Loucy (cell line): ENCODE measurements around the gene RAD51B.
"Not testable (repeated sequence)": the region's sequence is repeated elsewhere in the genome, so short reads cannot be mapped to it uniquely, and the experiment has no call there.

ENCODE experiments used
- H2AFZ ChIP-seq: fragments of 200-600 bp; sonication (generic); 2 replicates; pipeline ENCODE4 v1.6.0; 2016; ENCODE audit warnings: antibody characterized with exemption, mild to moderate bottlenecking, low read length, moderate library complexity
- H3F3A ChIP-seq: fragments of 200-600 bp; 2 replicates; pipeline ENCODE4 v1.6.0; 2016; ENCODE audit warnings: antibody characterized with exemption, low read depth, mild to moderate bottlenecking
- H3K27me3 ChIP-seq: fragments of 200-600 bp; sonication (generic); 2 replicates; pipeline ENCODE4 v1.6.1; 2014; ENCODE audit warnings: low read length, mild to moderate bottlenecking; ENCODE audit not compliant: insufficient read depth, poor library complexity, severe bottlenecking
- H3K36me3 ChIP-seq: fragments of 200-600 bp; sonication (generic); 2 replicates; pipeline ENCODE4 v1.6.1; 2016; ENCODE audit warnings: low read length; ENCODE audit not compliant: insufficient read depth
- H3K4me1 ChIP-seq: fragments of 200-600 bp; sonication (generic); 2 replicates; pipeline ENCODE4 v1.5.1; 2014; ENCODE audit warnings: low read length, mild to moderate bottlenecking; ENCODE audit not compliant: insufficient read depth, poor library complexity, severe bottlenecking
- H3K4me2 ChIP-seq: fragments of 200-600 bp; sonication (generic); 2 replicates; pipeline ENCODE4 v1.6.0; 2014; ENCODE audit warnings: antibody characterized with exemption, low read length, low read depth, mild to moderate bottlenecking; ENCODE audit not compliant: poor library complexity, severe bottlenecking
- H3K4me3 ChIP-seq: fragments of 200-600 bp; sonication (generic); 2 replicates; pipeline ENCODE4 v1.5.1; 2014; ENCODE audit warnings: low read length, mild to moderate bottlenecking, mixed read lengths; ENCODE audit not compliant: poor library complexity, severe bottlenecking
- H3K79me2 ChIP-seq: fragments of 200-600 bp; sonication (generic); 2 replicates; pipeline ENCODE4 v1.6.1; 2014; ENCODE audit warnings: low read length; ENCODE audit not compliant: insufficient read depth
- H3K9ac ChIP-seq: fragments of 200-600 bp; sonication (generic); 2 replicates; pipeline ENCODE4 v1.6.0; 2014; ENCODE audit warnings: mild to moderate bottlenecking, low read depth, low read length, moderate library complexity; ENCODE audit not compliant: poor library complexity, severe bottlenecking
- H3K9me2 ChIP-seq: fragments of 200-600 bp; sonication (generic); replicated peaks from 2 replicates; pipeline ENCODE4 v1.6.1; 2016; ENCODE audit warnings: low read depth, low read length, mixed read lengths
- H3K9me3 ChIP-seq: fragments of 200-600 bp; sonication (generic); 2 replicates; pipeline ENCODE4 v1.6.1; 2014; ENCODE audit warnings: mild to moderate bottlenecking, antibody characterized with exemption, low read length, low read depth; ENCODE audit not compliant: insufficient read depth
- H4K20me1 ChIP-seq: fragments of 200-600 bp; sonication (generic); 2 replicates; pipeline ENCODE4 v1.6.0; 2014; ENCODE audit warnings: antibody characterized with exemption, low read length, mild to moderate bottlenecking; ENCODE audit not compliant: insufficient read depth, poor library complexity, severe bottlenecking
- CTCF ChIP-seq: fragments of 200-600 bp; sonication (generic); conservative IDR thresholded peaks from 2 replicates; pipeline ENCODE4 v1.5.1; 2014; ENCODE audit warnings: mild to moderate bottlenecking, antibody characterized with exemption, low read length
- EZH2phosphoT487 ChIP-seq: fragments of 200-600 bp; IDR thresholded peaks from 2 replicates; pipeline ENCODE4 v1.6.1; 2018; ENCODE audit warnings: antibody characterized with exemption, mild to moderate bottlenecking, moderate library complexity, borderline replicate concordance

RAD51B gene

GRCh38 chr14:68762953-68763764 is 943.6 kb downstream of the RAD51B start:
- H3F3A ChIP-seq = no peaks in the 10 kb centered on the region
- no peak overlapping the region for H3K9ac ChIP-seq
- no peaks in the 10 kb centered on the region for H3K27me3 ChIP-seq
- H3K9me3 ChIP-seq = no peaks in the 10 kb centered on the region
- H3K9me2 ChIP-seq = no peaks in the 10 kb centered on the region
- H2AFZ ChIP-seq = no peak overlapping the region
- H3K4me3 ChIP-seq = no peak overlapping the region
- peaks cover 25% of the 10 kb centered on the region for H3K4me1 ChIP-seq
- no peaks in the 10 kb centered on the region for H3K36me3 ChIP-seq
- H4K20me1 ChIP-seq = no peaks in the 10 kb centered on the region
- H3K79me2 ChIP-seq = no peaks in the 10 kb centered on the region
- no peak for TF ChIP-seq EZH2phosphoT487
- TF ChIP-seq CTCF = no peak
- no peak overlapping the region for H3K4me2 ChIP-seq

GRCh38 chr14:68763843-68764242 is 944.3 kb downstream of the RAD51B start:
- not testable (repeated sequence) for H3K36me3 ChIP-seq, H3F3A ChIP-seq, H3K9ac ChIP-seq, H3K27me3 ChIP-seq, H3K79me2 ChIP-seq, H3K4me2 ChIP-seq, H3K9me3 ChIP-seq, H3K9me2 ChIP-seq, H2AFZ ChIP-seq, H4K20me1 ChIP-seq, H3K4me3 ChIP-seq
- peaks cover 18% of the 10 kb centered on the region for H3K4me1 ChIP-seq

- no peaks in the 10 kb centered on the region for H4K20me1 ChIP-seq
- H3K9ac ChIP-seq = no peak overlapping the region
- no peaks in the 10 kb centered on the region for H3K9me2 ChIP-seq
- H3K27me3 ChIP-seq = no peaks in the 10 kb centered on the region
- TF ChIP-seq EZH2phosphoT487 (no peak), CTCF (no peak)
- peaks cover 5% of the 10 kb centered on the region for H3K4me1 ChIP-seq
- no peaks in the 10 kb centered on the region for H3K9me3 ChIP-seq
- no peak overlapping the region for H3K4me2 ChIP-seq
- no peaks in the 10 kb centered on the region for H3F3A ChIP-seq
- no peak overlapping the region for H2AFZ ChIP-seq
- no peaks in the 10 kb centered on the region for H3K36me3 ChIP-seq
- H3K4me3 ChIP-seq = no peak overlapping the region
- H3K79me2 ChIP-seq = no peaks in the 10 kb centered on the region
These were observed 947.0 kb downstream of the RAD51B start for GRCh38 chr14:68766299-68767247.
